Stomach (tissue), 4 donors: ENCODE measurements around the gene TBC1D14.

ENCODE experiments used
- CTCF ChIP-seq, 7 experiments: fragments of 450-650 bp in 4 of 7; fragments of 200-600 bp in 3 of 7; sonication (generic) in 3 of 7; IDR thresholded peaks; one replicate each; pipeline ENCODE4 v1.5.1; 2016 to 2019; ENCODE audit warnings: antibody characterized with exemption in 7 of 7, control low read depth in 2 of 7, mild to moderate bottlenecking in 1 of 7
- EP300 ChIP-seq: sonication (generic); formaldehyde crosslinking; IDR thresholded peaks from one replicate; pipeline ENCODE4 v1.6.1; 2017; ENCODE audit warnings: antibody characterized with exemption
- POLR2A ChIP-seq, 4 donors: fragments of 450-650 bp; IDR thresholded peaks; one replicate each; pipeline ENCODE4 v1.6.1; 2016; ENCODE audit warnings: antibody characterized with exemption in 4 of 4, control low read depth in 2 of 4, mild to moderate bottlenecking in 1 of 4, moderate library complexity in 1 of 4
- POLR2AphosphoS5 ChIP-seq, 3 donors: sonication (generic); formaldehyde crosslinking; IDR thresholded peaks; one replicate each; pipeline ENCODE4 v1.6.1; 2016; ENCODE audit warnings: antibody characterized with exemption in 3 of 3

DNA sequence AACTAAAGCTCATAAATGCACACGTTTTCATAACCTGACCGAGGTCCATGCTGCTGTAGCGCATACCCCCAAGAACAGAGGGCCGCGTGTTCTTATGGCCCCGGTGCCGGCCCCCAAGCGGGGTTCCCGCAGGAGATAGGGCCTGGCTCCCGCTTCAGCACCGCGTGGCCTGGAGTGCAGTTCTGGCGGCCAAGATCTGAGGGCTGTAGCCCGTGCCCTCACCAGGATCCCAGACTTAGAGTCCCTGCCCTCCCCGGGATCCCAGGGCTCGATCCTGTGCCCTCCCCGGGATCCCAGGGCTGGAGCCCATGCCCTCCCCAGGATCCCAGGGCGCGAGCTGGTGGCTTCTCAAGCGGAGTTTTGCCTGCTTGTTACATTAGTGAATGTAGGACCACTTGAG lies 159.3 kb downstream of the TBC1D14 start:
- TF ChIP-seq CTCF (IDR thresholded peaks at IDR 0.05): no peak
- no peak for TF ChIP-seq POLR2A (IDR thresholded peaks at IDR 0.05)
- no peak for TF ChIP-seq EP300
- TF ChIP-seq POLR2AphosphoS5 (IDR thresholded peaks at IDR 0.05): no peak
